Stimulated activated CD8-positive, alpha-beta memory T cell treated with anti-CD3 and anti-CD28 coated beads, Interleukin-15, amount 100 ng/mL, for 1 hour (primary cell): Measurements from ENCODE around the gene GRHL3.

Experiments
- DNase-seq: peaks from one replicate; pipeline ENCODE4 v3.0.0-alpha.2; 2020; ENCODE audit warnings: low read depth

GRHL3 gene

DNA sequence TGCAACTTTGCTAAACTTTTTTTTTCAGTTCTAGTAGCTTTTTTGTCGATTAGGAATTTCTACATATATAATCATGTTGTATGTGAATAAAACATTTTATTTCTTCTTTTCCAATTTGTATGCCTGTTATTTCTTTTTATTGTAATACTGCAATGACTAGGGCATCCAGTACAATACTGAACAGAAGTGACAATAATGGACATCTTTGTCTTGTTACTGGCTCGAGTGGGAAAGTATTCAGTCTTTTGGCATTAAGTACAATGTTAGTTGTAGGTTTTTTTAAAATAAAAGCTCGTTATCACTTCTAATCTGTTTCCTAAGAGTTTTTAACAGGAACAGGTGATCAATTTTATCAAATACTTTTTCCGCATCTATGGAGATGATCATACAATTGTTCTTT lies 84.6 kb downstream of the GRHL3 start:
- DNase-seq, result no peak
